ENCODE data around the gene MRPL41.
"Not testable (repeated sequence)": the region's sequence is repeated elsewhere in the genome, so short reads cannot be mapped to it uniquely, and the experiment has no call there.

MRPL41 gene

GRCh38 chr9:137590469-137591383 is 39.0 kb downstream of the MRPL41 start, which contains the start of gene ZMYND19:
Gene ZMYND19 (minus strand): TSS chr9:137590512. CDS start chr9:137590263, 249 bp downstream.
- TF ChIP-seq, protein P1, sequence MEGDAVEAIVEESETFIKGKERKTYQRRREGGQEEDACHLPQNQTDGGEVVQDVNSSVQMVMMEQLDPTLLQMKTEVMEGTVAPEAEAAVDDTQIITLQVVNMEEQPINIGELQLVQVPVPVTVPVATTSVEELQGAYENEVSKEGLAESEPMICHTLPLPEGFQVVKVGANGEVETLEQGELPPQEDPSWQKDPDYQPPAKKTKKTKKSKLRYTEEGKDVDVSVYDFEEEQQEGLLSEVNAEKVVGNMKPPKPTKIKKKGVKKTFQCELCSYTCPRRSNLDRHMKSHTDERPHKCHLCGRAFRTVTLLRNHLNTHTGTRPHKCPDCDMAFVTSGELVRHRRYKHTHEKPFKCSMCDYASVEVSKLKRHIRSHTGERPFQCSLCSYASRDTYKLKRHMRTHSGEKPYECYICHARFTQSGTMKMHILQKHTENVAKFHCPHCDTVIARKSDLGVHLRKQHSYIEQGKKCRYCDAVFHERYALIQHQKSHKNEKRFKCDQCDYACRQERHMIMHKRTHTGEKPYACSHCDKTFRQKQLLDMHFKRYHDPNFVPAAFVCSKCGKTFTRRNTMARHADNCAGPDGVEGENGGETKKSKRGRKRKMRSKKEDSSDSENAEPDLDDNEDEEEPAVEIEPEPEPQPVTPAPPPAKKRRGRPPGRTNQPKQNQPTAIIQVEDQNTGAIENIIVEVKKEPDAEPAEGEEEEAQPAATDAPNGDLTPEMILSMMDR (IDR thresholded peaks at IDR 0.05; ENCODE audit: extremely low read depth, missing control alignments): no peak

GRCh38 chr9:137592767-137593166 is 41.1 kb downstream of the MRPL41 start:
- no peak for DNase-seq (ENCODE audit: low spot score)
- TF ChIP-seq, protein P1 (IDR thresholded peaks at IDR 0.05; ENCODE audit: extremely low read depth, missing control alignments): no peak

More at GRCh38 chr9:137590469-137591383, 39.0 kb downstream of the MRPL41 start, which contains the start of gene ZMYND19:
- peak; percentile 100 for DNase-seq (ENCODE audit: low spot score)

GRCh38 chr9:137593176-137593575 is 41.5 kb downstream of the MRPL41 start:
- TF ChIP-seq, protein P1 (IDR thresholded peaks at IDR 0.05; ENCODE audit: extremely low read depth, missing control alignments): no peak

DNA sequence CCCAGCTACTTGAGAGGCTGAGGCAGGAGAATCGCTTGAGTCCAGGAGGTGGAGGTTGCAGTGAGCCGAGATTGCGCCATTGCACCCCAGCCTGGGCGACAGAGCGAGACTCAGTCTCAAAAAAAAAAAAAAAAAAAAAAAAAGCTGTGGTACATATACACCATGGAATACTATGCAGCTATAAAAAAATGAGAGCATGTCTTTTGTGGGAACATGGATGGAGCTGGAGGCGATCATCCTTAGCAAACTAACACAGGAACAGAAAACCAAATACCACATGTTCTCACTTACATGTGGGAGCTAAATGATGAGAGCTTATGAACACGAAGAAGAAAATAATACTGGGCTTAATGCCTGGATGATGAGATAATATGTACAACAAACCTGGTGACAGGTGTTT is 44.9 kb downstream of the MRPL41 start:
- not testable (repeated sequence) for DNase-seq (ENCODE audit: low spot score)

More at GRCh38 chr9:137593176-137593575, 41.5 kb downstream of the MRPL41 start:
- DNase-seq (ENCODE audit: low spot score): no peak

DNA sequence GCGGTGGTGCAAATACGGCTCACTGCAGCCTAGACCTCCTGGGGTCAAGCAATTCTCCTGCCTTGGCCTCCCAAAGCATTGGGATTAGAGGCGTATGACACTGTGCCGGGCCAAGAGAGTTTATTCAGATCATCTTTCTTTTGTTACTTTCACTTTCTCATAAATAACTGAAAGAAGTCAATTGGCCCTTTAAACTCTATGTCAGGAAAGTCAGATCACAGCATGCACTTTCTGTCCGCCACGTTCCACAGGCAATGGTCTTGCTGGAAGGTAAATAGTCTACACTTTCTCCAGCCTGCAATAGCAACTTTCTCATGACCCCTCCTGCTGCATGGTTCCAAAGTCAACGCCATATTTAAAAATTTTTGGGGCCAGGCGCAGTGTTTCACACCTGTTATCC is 47.3 kb downstream of the MRPL41 start:
- TF ChIP-seq, protein P1 (IDR thresholded peaks at IDR 0.05; ENCODE audit: extremely low read depth, missing control alignments): no peak
- DNase-seq (ENCODE audit: low spot score): no peak
